Esophagus muscularis mucosa (tissue), 3 donors: Measurements from ENCODE around the gene CYP39A1.

Experiments used
- CTCF ChIP-seq, 3 experiments: fragments of 200-600 bp in 2 of 3; fragments of 450-650 bp in 1 of 3; sonication (generic) in 2 of 3; IDR thresholded peaks; one replicate each; pipeline ENCODE4 v1.5.1; 2017 to 2019; ENCODE audit warnings: antibody characterized with exemption in 3 of 3, mild to moderate bottlenecking in 2 of 3, moderate library complexity in 1 of 3
- POLR2AphosphoS5 ChIP-seq, 2 donors: sonication (generic); formaldehyde crosslinking; IDR thresholded peaks; one replicate each; pipeline ENCODE4 v1.6.1; 2017; ENCODE audit warnings: antibody characterized with exemption in 2 of 2

GRCh38 chr6:46699970-46700369, 47.4 kb upstream of the CYP39A1 start:
- TF ChIP-seq CTCF (IDR thresholded peaks at IDR 0.05), result no peak
- TF ChIP-seq POLR2AphosphoS5 (IDR thresholded peaks at IDR 0.05), result no peak
